Measurements from ENCODE around the gene SCN4A.

DNA sequence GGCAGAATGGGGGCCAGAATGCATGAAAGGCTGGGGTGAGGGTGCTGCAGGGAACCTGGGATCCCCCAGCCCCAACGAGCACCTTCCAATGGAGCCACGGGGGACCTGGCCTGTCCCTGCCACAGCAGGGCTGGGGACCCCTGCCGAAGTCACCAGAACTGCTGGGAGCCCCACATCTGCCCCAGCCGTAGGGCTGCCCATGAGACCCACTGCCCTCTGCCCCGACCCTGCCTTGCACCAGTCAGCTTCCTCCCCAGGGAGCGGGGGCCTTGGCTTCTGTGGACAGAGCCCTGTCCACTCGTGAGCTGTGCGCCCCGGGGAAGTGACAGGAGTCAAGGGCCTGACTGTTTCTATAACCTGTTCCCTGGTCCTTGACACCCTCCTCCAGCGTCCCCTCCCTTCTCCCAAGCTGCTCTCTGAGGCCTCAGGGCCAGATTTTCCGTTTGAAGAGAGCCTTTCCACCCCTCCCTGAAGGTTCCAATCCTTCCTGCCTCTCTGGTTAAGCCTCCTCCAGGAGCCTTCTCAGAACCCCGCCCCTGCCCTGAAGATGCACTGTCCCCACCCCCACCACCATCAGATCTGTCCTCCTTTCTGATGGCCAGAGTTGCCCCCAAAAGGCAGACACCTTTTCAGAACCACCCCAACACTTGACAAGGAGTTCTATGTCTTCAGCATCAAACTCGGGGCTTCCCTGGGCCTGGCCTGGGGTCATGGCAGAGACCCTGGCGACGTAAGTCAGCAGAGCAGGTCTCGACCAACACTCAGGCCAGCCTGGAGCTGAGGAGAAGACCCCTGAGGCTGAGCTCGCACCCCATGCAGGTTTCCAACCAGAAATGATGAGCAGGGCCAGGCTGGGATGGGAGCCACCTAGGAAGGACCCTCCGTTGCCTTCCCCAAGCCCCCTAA is 14.8 kb upstream of the SCN4A start:
- TF ChIP-seq CTCF (conservative IDR thresholded peaks at IDR 0.05; ENCODE audit: low read depth, low read length), result no peak
- no peak for TF ChIP-seq EZH2 (IDR thresholded peaks at IDR 0.05; ENCODE audit: low read length, unreplicated experiment)

Data from PC-3 (cell line).